Measurements from ENCODE around the gene JADE2. TPM values are rescaled to one million over a fixed set of nuclear protein-coding genes. Genes with fewer than 3 reads are reported as not detected.

The JADE2 gene
- total and polyA plus RNA-seq, 2 donors (not counting 3 experiments of a cell fraction or from before 2014, with no cell fraction given), result 11.6 to 31.1 TPM

DNA sequence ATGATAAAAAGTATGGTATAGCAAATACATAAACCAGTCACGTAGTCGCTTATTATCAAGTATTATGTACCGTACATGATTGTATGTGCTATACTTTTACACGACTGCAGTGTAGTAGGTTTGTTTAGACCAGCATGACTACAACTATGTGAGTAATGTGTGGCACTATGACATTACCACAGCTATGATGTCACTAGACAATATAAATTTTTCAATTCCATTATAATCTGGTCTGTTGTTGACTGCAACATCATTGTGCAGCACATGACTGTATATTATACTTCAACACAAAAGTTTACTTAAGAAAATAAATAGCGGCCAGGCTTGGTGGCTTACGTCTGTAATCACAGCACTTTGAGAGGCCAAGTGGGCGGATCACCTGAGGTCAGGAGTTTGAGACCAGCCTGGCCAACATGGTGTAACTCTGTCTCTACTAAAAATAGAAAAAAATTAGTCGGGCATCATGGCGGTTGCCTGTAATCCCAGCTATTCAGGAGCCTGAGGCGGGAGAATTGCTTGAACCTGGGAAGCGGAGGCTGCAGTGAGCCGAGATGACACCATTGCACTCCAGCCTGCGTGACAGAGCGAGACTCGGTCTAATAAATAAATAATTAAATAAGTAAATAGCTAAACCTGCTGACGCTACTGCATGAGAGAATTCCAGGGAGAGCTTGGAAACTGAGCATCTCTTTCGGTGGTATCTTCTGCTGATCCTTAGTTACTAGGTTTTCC lies 24.6 kb upstream of the JADE2 start:
- BruUV-seq (replicated peaks), result no TSS peak
- Histone ChIP-seq H3K27ac (ENCODE audit: insufficient read depth, low read depth, low read length) (no peak overlapping the region), H3K9ac (replicated peaks; ENCODE audit: extremely low read depth, insufficient read depth, low read length) (no peak overlapping the region), H2AFZ (ENCODE audit: low read depth, low read length) (no peak overlapping the region), H3K9me3 (replicated peaks; ENCODE audit: control insufficient read depth, insufficient read depth, low read length) (no peaks in the 10 kb centered on the region), H3K27me3 (ENCODE audit: control insufficient read depth in 2 of 2, insufficient read depth in 2 of 2, low read length in 2 of 2) (no peaks in the 10 kb centered on the region), H3K4me3 (replicated peaks in 1 of 3; ENCODE audit: insufficient read depth in 1 of 3, low read depth in 1 of 3, low read length in 3 of 3) (no peak overlapping the region), H4K20me1 (replicated peaks; ENCODE audit: control insufficient read depth, extremely low read depth, insufficient read depth, low read length) (no peaks in the 10 kb centered on the region), H3K9me1 (replicated peaks; ENCODE audit: control insufficient read depth, extremely low read depth, insufficient read depth, low read length) (no peaks in the 10 kb centered on the region), H3K4me2 (ENCODE audit: insufficient read depth, low read length) (no peak overlapping the region), H3K4me1 (ENCODE audit: control insufficient read depth, extremely low read depth, insufficient read depth, low read length) (peaks cover 17% of the 10 kb centered on the region), H3K36me3 (ENCODE audit: control insufficient read depth in 2 of 2, extremely low read depth in 1 of 2, insufficient read depth in 2 of 2, low read length in 2 of 2) (no peaks in the 10 kb centered on the region), H3K79me2 (ENCODE audit: control insufficient read depth, insufficient read depth, low read length) (no peaks in the 10 kb centered on the region)
- ChIA-PET POLR2A (no interaction called here), CTCF (interaction anchor here (0.8 to 3.6 kb wide), 3 partner anchors 35 to 89 kb away, joined by 4 to 18 read pairs (median 7); partner anchors contain the start of gene CDKN2AIPNL)
- dilution Hi-C loops (cut with MboI; ENCODE audit: extremely low pct_ligation_motif_present, low sequenced_read_pairs) (no loop called here), intact Hi-C loops (cut with micrococcal nuclease) (no loop called here)
- FAIRE-seq (no peak), DNase-seq (ENCODE audit: low read depth, low spot score) (no peak)
- no peak for TF ChIP-seq FOS (IDR thresholded peaks at IDR 0.05; ENCODE audit: borderline replicate concordance, insufficient read depth, low read length)
- TF ChIP-seq MYC (IDR thresholded peaks at IDR 0.05; ENCODE audit: low read depth, low read length), result no peak
- TF ChIP-seq POLR2A (IDR thresholded peaks at IDR 0.05; ENCODE audit: low read depth, low read length), result no peak
- TF ChIP-seq, protein P1, sequence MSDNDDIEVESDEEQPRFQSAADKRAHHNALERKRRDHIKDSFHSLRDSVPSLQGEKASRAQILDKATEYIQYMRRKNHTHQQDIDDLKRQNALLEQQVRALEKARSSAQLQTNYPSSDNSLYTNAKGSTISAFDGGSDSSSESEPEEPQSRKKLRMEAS (IDR thresholded peaks at IDR 0.05; ENCODE audit: insufficient read depth, insufficient read length), result no peak
- TF ChIP-seq JUN (IDR thresholded peaks at IDR 0.05; ENCODE audit: borderline replicate concordance, insufficient read depth, insufficient read length, low read depth), result no peak

DNA sequence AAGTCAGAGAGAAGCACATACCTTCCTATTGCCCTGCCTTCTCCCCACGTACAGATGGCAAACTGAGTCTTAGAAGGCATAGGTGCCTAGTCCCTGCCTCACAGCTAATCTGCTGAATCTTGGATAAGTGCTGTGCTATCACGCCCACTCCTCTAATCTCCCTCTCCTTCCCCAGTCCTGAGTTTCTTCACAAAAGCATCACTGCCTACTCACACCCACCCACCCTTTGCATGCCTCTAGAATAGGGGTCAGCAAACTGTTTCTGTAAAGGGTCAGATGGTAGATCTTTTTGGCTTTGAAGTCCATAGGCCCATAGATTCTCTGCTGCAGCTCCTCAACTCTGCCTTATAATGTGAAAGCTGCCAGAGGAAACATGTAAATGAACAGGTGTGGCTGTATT lies 23.2 kb upstream of the JADE2 start:
- no TSS peak for BruUV-seq (replicated peaks)
- intact Hi-C loops (cut with micrococcal nuclease) (loop anchor here (2.0 kb wide), 4 partner anchors 51 to 131 kb away; partner anchors contain the start of gene UBE2B), dilution Hi-C loops (cut with MboI; ENCODE audit: extremely low pct_ligation_motif_present, low sequenced_read_pairs) (no loop called here)
- TF ChIP-seq, protein P2, sequence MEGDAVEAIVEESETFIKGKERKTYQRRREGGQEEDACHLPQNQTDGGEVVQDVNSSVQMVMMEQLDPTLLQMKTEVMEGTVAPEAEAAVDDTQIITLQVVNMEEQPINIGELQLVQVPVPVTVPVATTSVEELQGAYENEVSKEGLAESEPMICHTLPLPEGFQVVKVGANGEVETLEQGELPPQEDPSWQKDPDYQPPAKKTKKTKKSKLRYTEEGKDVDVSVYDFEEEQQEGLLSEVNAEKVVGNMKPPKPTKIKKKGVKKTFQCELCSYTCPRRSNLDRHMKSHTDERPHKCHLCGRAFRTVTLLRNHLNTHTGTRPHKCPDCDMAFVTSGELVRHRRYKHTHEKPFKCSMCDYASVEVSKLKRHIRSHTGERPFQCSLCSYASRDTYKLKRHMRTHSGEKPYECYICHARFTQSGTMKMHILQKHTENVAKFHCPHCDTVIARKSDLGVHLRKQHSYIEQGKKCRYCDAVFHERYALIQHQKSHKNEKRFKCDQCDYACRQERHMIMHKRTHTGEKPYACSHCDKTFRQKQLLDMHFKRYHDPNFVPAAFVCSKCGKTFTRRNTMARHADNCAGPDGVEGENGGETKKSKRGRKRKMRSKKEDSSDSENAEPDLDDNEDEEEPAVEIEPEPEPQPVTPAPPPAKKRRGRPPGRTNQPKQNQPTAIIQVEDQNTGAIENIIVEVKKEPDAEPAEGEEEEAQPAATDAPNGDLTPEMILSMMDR (IDR thresholded peaks at IDR 0.05; ENCODE audit: extremely low read depth in 1 of 2, insufficient read depth in 1 of 2, low read depth in 1 of 2, low read length in 2 of 2), result no peak
- no peak for TF ChIP-seq MYC (IDR thresholded peaks at IDR 0.05; ENCODE audit: low read depth, low read length)
- no peak for TF ChIP-seq JUN (IDR thresholded peaks at IDR 0.05; ENCODE audit: borderline replicate concordance, insufficient read depth, insufficient read length, low read depth)
- TF ChIP-seq EZH2 (IDR thresholded peaks at IDR 0.05; ENCODE audit: borderline replicate concordance, low read depth, low read length, severe bottlenecking), result no peak
- no peak for TF ChIP-seq FOS (IDR thresholded peaks at IDR 0.05; ENCODE audit: borderline replicate concordance, insufficient read depth, low read length)
- TF ChIP-seq, protein P1 (IDR thresholded peaks at IDR 0.05; ENCODE audit: insufficient read depth, insufficient read length), result no peak
- no peak for TF ChIP-seq POLR2AphosphoS5 (IDR thresholded peaks at IDR 0.05; ENCODE audit: insufficient read depth, low read depth, low read length)
- TF ChIP-seq POLR2A (IDR thresholded peaks at IDR 0.05; ENCODE audit: low read depth, low read length), result no peak
- no peak for TF ChIP-seq GATA2 (IDR thresholded peaks at IDR 0.05; ENCODE audit: insufficient read depth, insufficient read length, low read depth, low read length)
- H3K9ac ChIP-seq (replicated peaks; ENCODE audit: extremely low read depth, insufficient read depth, low read length), result no peak overlapping the region
- H3K4me3 ChIP-seq (replicated peaks in 1 of 3; ENCODE audit: insufficient read depth in 1 of 3, low read depth in 1 of 3, low read length in 3 of 3), result no peak overlapping the region
- POLR2A ChIA-PET, result interaction anchor here (0.6 to 1.6 kb wide), 3 partner anchors 36 to 320 kb away, joined by 3 to 11 read pairs (median 4); no protein-coding TSS in a partner anchor
- H4K20me1 ChIP-seq (replicated peaks; ENCODE audit: control insufficient read depth, extremely low read depth, insufficient read depth, low read length), result no peaks in the 10 kb centered on the region
- H3K79me2 ChIP-seq (ENCODE audit: control insufficient read depth, insufficient read depth, low read length), result no peaks in the 10 kb centered on the region
- FAIRE-seq (no peak), DNase-seq (ENCODE audit: low read depth, low spot score) (no peak)
- peaks cover 17% of the 10 kb centered on the region for H3K4me1 ChIP-seq (ENCODE audit: control insufficient read depth, extremely low read depth, insufficient read depth, low read length)
- H3K27me3 ChIP-seq (ENCODE audit: control insufficient read depth in 2 of 2, insufficient read depth in 2 of 2, low read length in 2 of 2), result no peaks in the 10 kb centered on the region
- H3K36me3 ChIP-seq (ENCODE audit: control insufficient read depth in 2 of 2, extremely low read depth in 1 of 2, insufficient read depth in 2 of 2, low read length in 2 of 2), result no peaks in the 10 kb centered on the region
- H3K9me1 ChIP-seq (replicated peaks; ENCODE audit: control insufficient read depth, extremely low read depth, insufficient read depth, low read length), result no peaks in the 10 kb centered on the region
- no peak overlapping the region for H2AFZ ChIP-seq (ENCODE audit: low read depth, low read length)
- no peak overlapping the region for H3K27ac ChIP-seq (ENCODE audit: insufficient read depth, low read depth, low read length)
- CTCF ChIA-PET, result interaction anchor here (0.8 to 3.6 kb wide), 4 partner anchors 26 to 90 kb away, joined by 3 to 18 read pairs (median 4); partner anchors contain the start of gene CDKN2AIPNL
- H3K9me3 ChIP-seq (replicated peaks; ENCODE audit: control insufficient read depth, insufficient read depth, low read length), result no peaks in the 10 kb centered on the region
- no peak overlapping the region for H3K4me2 ChIP-seq (ENCODE audit: insufficient read depth, low read length)
